Inflammatory macrophage treated with lipopolysaccharide for 1 hour (primary cell): ENCODE data around the gene NSUN7.

Experiments
- DNase-seq, 2 donors: peaks; one replicate each; pipeline ENCODE4 v3.0.0-alpha.2; 2020 to 2022

The NSUN7 gene

DNA sequence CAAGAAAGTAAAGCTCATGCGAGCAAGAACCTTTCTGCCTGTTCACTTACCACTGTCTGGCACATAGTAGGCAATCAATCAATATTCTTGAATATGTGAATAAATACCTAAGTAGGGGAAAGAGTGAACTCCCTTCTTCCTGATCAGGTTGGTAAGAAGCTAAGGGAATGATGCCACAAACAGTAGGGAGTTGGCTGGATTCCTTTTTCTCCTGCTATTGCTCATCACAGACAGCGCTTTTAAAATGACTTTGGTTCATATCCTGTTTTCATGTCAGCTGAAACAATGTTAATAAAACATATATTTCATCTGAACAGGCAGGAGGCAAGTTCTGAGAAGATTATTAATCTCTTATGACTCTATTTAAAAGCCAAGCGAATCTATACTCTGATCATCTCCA, 99.2 kb downstream of the NSUN7 start:
- no peak for DNase-seq

- DNase-seq, result no peak
Observed at GRCh38 chr4:40850496-40850895, 100.7 kb downstream of the NSUN7 start.

- peak; percentile 35 to 54 for DNase-seq
Observed at GRCh38 chr4:40856277-40856839, 106.6 kb downstream of the NSUN7 start.

- peak; percentile 43 to 69 for DNase-seq
Observed at GRCh38 chr4:40856840-40857362, 107.1 kb downstream of the NSUN7 start.

DNA sequence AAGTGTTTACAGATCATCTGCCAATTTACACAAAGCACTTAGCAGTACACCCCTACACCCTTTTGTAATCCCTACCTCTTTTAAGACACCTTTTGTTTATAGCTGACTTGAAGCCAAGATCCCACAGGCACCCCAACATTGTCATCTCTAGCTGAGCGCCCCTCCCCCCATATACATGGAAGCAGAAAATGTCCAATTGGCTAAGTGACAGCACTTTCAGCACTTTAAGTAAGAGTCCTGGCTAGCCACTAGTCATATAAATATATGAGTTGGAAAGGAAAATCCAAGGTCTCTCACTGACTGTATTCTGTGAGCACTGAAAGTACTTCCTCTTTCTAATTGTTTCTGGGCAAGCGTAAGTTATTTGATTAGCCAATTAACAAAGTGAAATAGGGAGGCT, 108.2 kb downstream of the NSUN7 start:
- peak; percentile 55 to 57 for DNase-seq

DNA sequence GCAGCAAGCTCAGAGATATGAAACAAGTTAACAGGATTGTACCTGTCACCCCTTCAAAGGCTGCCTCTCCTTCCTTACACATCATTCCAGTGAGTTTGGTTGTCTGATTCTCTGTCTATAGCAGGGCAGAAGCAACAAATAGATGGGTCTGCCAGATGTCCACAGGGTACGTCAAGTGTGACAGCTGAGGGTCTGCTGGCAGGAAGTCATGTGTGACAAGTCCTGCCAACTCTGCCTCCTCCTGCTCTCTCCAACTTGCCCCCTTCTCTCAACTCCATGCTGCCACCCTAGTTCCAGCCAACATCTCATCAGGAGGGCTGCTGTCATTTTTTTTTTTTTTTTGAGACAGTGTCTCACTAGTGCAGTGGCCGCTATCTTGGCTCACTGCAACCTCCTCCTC, 109.2 kb downstream of the NSUN7 start:
- DNase-seq, result no peak
